Suprapubic skin (tissue), 4 donors: ENCODE data around the gene FAM171A1. TPM values are rescaled to one million over a fixed set of nuclear protein-coding genes. Genes with fewer than 3 reads are reported as not detected.

Source experiments
- DNase-seq, 2 donors: peaks; one replicate each; pipeline ENCODE4 v3.0.0-alpha.2; 2019; ENCODE audit warnings: low spot score in 2 of 2
- H3K27ac ChIP-seq: fragments of 200-600 bp; sonication (generic); one replicate; pipeline ENCODE4 v1.5.1; 2019
- H3K27me3 ChIP-seq: fragments of 200-600 bp; sonication (generic); one replicate; pipeline ENCODE4 v1.5.1; 2019
- H3K36me3 ChIP-seq: fragments of 200-600 bp; sonication (generic); one replicate; pipeline ENCODE4 v1.5.1; 2019
- H3K4me1 ChIP-seq: fragments of 200-600 bp; sonication (generic); one replicate; pipeline ENCODE4 v1.5.1; 2019
- H3K4me3 ChIP-seq: fragments of 200-600 bp; sonication (generic); one replicate; pipeline ENCODE4 v1.5.1; 2019; ENCODE audit warnings: mild to moderate bottlenecking
- H3K9me3 ChIP-seq: fragments of 200-600 bp; sonication (generic); one replicate; pipeline ENCODE4 v1.5.1; 2019
- EP300 ChIP-seq: sonication (generic); formaldehyde crosslinking; IDR thresholded peaks from one replicate; pipeline ENCODE4 v1.6.1; 2017; ENCODE audit warnings: antibody characterized with exemption
- POLR2A ChIP-seq, 2 donors: fragments of 450-650 bp; IDR thresholded peaks; one replicate each; pipeline ENCODE4 v1.6.1; 2017; ENCODE audit warnings: antibody characterized with exemption in 2 of 2, mild to moderate bottlenecking in 2 of 2, moderate library complexity in 2 of 2
- POLR2AphosphoS5 ChIP-seq, 3 donors: sonication (generic); formaldehyde crosslinking; IDR thresholded peaks; one replicate each; pipeline ENCODE4 v1.6.1; 2017; ENCODE audit warnings: antibody characterized with exemption in 3 of 3
- WGBS: methylation state at CpG from one replicate; pipeline ENCODE4 v1.1.5; 2018; 5-methylcytosine and 5-hydroxymethylcytosine counted together
- total RNA-seq, 4 donors: library from RNA; depleted of rRNA; stranded (reverse); fragments of >200 nt; gene quantifications; one replicate each; pipeline ENCODE4 v1.1.0, GENCODE V29; 2016
- TF ChIP-seq, protein P1 (sequence below), 2 donors: fragments of 200-600 bp in 1 of 2; fragments of 450-650 bp in 1 of 2; sonication (generic) in 1 of 2; IDR thresholded peaks; one replicate each; pipeline ENCODE4 v1.5.1; 2016 to 2019; ENCODE audit warnings: antibody characterized with exemption in 2 of 2, mild to moderate bottlenecking in 1 of 2, moderate library complexity in 1 of 2

Gene FAM171A1
- total RNA-seq, 4 donors from 2014 or later = 2.8 to 7.0 (median 5.9) TPM

DNA sequence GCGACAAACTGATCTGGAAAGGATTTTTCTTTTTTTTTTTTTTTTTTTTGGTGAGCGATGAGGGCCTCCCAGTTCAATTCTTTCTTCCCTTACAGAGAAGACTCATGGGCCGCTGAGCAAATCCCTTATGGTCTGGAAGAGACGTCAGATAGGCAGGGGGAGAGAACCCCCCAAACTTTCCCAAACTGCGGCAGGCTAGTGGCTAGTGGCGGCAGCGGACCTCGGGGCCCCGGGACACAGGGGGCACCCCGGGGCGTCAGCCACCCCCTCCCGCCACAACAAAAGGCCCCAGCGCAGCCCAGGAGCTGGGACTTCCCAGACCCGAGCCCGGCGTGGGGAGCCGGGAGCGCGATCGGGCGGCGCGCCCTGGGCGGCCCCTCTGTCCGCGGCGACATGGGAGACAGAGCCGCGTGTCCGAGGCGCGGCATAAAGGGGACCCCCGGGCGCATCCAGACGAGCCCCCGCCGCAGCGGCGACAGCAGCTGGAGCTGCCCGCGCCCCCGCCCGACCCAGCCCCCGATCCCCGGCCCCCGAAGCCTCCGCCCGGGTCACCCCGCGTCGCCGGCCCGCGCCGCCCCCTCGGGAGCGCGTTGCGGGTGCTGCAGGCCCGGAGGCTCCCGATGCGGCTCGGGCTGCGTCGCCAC is 755 bp downstream of the FAM171A1 start:
- no peaks in the 10 kb centered on the region for H3K27me3 ChIP-seq
- peak overlapping the region; percentile 76 for H3K4me3 ChIP-seq
- DNase-seq = no peak
- peaks cover 16% of the 10 kb centered on the region for H3K4me1 ChIP-seq
- no peaks in the 10 kb centered on the region for H3K36me3 ChIP-seq
- WGBS = 2% methylated on average over 7 of the region's 65 CpGs
- peak overlapping the region; percentile 45 for H3K27ac ChIP-seq
- TF ChIP-seq POLR2AphosphoS5 (IDR thresholded peaks at IDR 0.05) (no peak), EP300 (no peak), POLR2A (IDR thresholded peaks at IDR 0.05) (no peak)
- TF ChIP-seq, protein P1, sequence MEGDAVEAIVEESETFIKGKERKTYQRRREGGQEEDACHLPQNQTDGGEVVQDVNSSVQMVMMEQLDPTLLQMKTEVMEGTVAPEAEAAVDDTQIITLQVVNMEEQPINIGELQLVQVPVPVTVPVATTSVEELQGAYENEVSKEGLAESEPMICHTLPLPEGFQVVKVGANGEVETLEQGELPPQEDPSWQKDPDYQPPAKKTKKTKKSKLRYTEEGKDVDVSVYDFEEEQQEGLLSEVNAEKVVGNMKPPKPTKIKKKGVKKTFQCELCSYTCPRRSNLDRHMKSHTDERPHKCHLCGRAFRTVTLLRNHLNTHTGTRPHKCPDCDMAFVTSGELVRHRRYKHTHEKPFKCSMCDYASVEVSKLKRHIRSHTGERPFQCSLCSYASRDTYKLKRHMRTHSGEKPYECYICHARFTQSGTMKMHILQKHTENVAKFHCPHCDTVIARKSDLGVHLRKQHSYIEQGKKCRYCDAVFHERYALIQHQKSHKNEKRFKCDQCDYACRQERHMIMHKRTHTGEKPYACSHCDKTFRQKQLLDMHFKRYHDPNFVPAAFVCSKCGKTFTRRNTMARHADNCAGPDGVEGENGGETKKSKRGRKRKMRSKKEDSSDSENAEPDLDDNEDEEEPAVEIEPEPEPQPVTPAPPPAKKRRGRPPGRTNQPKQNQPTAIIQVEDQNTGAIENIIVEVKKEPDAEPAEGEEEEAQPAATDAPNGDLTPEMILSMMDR (IDR thresholded peaks at IDR 0.05) = no peak
- no peaks in the 10 kb centered on the region for H3K9me3 ChIP-seq

DNA sequence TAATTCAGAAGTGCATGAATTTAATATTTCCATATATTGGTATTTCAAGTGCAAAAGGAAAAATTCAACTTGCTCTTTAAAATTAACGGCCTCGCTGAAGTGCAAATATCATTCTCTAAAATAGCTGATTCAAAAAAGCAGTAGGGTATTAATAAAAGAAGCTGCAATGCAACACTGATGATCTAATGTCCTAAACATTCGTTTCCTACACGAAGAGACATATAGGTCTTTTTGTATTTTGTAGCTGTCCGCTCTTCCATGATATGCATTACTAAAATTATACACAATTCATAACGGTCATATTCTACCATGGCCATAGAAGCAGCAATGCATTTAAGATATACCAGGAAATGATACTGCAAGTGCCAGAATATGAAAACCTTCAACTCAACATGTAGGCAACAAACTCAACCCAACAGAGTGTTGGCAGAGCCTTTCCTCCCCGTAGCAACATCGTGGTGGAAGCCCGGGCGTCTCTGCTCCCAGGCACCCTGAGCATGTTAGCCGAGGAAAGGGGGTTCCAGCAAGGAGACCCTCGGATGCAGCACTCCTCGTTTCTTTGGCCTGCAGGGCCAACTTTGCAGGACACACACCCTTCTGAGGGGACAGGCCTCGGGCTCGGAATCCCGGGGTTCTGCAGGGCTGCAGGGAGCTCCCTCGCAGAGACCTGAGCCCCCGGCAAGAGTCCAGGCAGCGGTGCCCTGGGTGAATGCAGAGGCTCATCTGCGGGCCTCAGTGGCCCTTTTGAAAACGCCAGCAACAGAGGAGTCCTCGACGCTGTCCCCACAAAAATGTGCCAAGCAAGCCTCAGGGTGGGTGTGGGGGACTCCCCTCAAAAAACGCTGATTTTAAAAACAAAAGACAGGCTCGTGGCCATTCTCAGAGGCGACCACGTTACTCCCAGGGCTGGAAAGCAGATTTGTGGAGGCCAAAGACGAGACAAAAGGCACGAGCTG is 1.6 kb downstream of the FAM171A1 start:
- H3K27me3 ChIP-seq = no peaks in the 10 kb centered on the region
- peak overlapping the region; percentile 76 for H3K4me3 ChIP-seq
- DNase-seq = peak in 1 of 2 donors; percentile 58
- TF ChIP-seq POLR2A (IDR thresholded peaks at IDR 0.05) (no peak), EP300 (no peak), POLR2AphosphoS5 (IDR thresholded peaks at IDR 0.05) (no peak)
- TF ChIP-seq, protein P1 (IDR thresholded peaks at IDR 0.05) = no peak
- peaks cover 16% of the 10 kb centered on the region for H3K4me1 ChIP-seq
- WGBS = 25% methylated on average over 20 of the region's 29 CpGs
- no peak overlapping the region for H3K27ac ChIP-seq
- no peaks in the 10 kb centered on the region for H3K36me3 ChIP-seq
- H3K9me3 ChIP-seq = no peaks in the 10 kb centered on the region

DNA sequence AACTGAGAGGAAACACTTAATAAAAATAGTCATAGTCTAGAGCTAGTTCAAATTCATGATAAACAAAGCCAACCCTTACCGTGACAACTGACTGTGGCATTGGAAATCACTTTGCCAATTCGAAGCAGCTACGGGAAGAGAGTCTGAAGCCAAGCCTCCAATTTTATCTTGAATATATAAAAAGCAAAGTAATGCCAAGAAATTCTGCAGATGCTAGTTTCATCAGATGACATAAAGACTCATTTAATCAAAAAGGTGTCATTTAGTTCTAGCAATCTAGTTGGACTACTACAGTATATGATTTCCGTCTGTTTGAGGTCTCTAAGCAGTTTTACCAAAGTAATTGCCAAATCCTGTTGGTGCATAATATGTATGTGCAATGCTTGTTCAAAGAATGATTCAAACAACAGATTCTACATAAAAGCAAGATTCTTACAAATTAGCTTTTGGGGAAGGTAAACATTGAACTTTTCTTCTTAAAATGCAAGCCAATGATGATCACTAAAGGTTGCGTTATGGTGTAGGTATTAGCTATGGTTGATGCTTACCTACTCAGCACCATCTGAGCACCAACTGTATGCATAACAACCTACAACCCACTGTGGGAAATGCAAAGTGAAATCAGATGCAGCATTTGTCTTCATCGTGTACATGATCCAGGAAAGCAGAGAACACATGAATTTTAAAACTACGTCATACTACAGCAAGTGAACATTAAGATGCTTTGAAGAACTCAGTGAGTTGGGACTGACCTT is 2.8 kb downstream of the FAM171A1 start:
- 71% methylated on average over 7 of the region's 7 CpGs for whole genome bisulfite sequencing
- no peaks in the 10 kb centered on the region for H3K36me3 ChIP-seq
- DNase-seq = no peak
- no peak overlapping the region for H3K27ac ChIP-seq
- H3K4me1 ChIP-seq = peaks cover 16% of the 10 kb centered on the region
- no peaks in the 10 kb centered on the region for H3K27me3 ChIP-seq
- TF ChIP-seq EP300 (no peak), POLR2A (IDR thresholded peaks at IDR 0.05) (no peak), POLR2AphosphoS5 (IDR thresholded peaks at IDR 0.05) (no peak)
- TF ChIP-seq, protein P1 (IDR thresholded peaks at IDR 0.05) = no peak
- no peak overlapping the region for H3K4me3 ChIP-seq
- H3K9me3 ChIP-seq = no peaks in the 10 kb centered on the region

DNA sequence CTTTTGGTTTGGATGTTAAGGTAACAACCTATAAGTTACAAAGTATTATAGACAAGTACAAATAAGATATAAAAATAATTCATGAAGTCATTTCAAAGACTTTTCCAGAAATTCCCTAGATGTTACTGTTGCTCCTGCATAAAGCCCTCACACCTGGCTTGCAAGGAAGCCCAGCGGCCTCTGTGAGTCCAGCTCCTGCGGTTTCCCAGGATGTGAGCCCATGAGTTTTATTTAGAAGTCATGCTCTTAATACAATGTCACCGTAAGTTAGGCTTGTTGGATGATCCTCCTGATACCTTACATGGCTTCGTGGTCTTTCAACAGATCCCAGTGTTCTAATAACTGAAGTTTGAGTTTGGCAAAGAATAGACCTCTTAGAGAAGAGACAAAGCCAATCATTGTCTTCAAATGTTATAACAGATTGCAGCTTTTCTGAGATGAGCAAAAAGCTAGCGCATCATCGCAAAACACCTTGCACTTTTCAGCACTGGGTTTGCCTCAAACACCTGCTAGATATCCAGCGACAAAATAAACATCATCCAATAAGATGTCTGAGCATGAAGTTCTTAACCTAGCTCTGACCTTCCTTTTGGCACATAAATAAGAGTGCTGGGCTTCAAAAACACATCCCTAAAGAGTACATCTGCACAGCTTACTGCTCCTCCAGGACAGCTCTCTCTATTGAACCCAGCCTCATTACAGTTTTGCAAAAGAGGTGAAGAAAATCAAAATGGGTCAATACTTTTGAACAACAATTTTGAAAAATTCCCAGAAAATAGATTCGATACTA is 3.6 kb downstream of the FAM171A1 start:
- no peaks in the 10 kb centered on the region for H3K9me3 ChIP-seq
- no peak for TF ChIP-seq EP300
- TF ChIP-seq, protein P1 (IDR thresholded peaks at IDR 0.05) = no peak
- TF ChIP-seq POLR2A (IDR thresholded peaks at IDR 0.05) = no peak
- no peak for TF ChIP-seq POLR2AphosphoS5 (IDR thresholded peaks at IDR 0.05)
- H3K36me3 ChIP-seq = no peaks in the 10 kb centered on the region
- H3K4me1 ChIP-seq = peaks cover 16% of the 10 kb centered on the region
- DNase-seq = no peak
- H3K27ac ChIP-seq = no peak overlapping the region
- no peaks in the 10 kb centered on the region for H3K27me3 ChIP-seq
- WGBS = 85% methylated on average over 8 of the region's 8 CpGs
- no peak overlapping the region for H3K4me3 ChIP-seq
